D341Med (cell line): ENCODE measurements around the gene LIMS3.
"Not testable (repeated sequence)": the region's sequence is repeated elsewhere in the genome, so short reads cannot be mapped to it uniquely, and the experiment has no call there.

Experiments
- DNase-seq: peaks from one replicate; pipeline ENCODE4 v3.0.0; 2012; ENCODE audit warnings: low spot score

The LIMS3 gene

DNA sequence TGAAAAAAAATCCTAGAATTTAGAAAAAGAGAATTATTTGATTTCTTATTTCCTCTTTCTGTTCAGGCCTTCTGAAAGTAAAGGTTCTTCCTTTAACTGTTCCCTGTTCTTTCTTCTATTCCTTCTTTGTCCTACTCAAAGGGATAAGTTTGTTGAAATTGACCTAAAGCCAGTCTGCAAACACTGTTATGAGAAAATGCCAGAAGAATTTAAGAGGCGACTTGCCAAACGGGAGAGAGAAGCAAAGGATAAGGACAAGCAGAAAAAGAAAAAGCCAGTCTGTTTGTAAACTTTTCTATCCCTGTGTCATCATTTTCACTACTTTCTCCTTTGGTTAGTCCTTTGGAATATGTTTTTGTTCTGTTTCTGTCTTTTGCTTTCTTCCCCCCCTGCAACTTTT is 26.0 kb downstream of the LIMS3 start:
- DNase-seq: not testable (repeated sequence)

- DNase-seq: not testable (repeated sequence)
Observed at GRCh38 chr2:109927803-109928202, 29.3 kb downstream of the LIMS3 start.

DNA sequence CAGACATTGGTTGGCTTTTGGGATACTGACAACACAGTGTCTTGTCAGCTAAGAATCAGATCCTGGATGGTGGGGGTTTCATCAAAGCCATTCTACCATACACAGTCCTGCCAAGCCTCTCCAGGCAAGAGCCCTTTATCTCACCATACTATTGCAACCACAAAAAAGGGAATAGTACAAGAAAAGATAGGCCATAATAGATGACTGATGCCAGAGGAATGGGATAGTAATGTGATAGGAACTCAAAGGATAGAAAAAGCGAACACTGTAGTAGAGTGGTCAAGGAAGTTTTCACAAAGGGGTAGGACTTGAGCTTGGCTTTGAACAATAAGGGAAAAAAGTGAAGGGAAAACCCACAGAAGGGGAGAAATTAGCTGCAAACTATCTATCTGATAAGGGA is 30.7 kb downstream of the LIMS3 start:
- not testable (repeated sequence) for DNase-seq

DNA sequence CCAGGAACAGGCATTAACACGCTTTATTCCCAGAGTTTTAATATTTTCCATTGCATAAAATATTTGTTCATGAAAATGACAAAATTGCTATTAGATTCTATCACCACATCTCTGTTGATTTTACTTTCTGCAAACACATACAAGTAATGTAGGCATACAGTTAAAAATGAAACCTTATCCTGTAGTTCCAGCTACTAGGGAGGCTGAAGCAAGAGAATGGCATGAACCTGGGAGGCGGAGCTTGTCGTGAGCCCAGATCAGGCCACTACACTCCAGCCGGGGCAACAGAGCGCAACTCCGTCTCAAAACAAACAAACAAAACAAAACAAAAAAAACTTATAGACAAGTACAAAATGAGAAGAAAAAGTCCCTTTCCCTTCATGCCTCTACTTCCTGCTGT is 38.0 kb downstream of the LIMS3 start:
- not testable (repeated sequence) for DNase-seq

- not testable (repeated sequence) for DNase-seq
Observed at GRCh38 chr2:109945362-109945761, 46.9 kb downstream of the LIMS3 start.

DNA sequence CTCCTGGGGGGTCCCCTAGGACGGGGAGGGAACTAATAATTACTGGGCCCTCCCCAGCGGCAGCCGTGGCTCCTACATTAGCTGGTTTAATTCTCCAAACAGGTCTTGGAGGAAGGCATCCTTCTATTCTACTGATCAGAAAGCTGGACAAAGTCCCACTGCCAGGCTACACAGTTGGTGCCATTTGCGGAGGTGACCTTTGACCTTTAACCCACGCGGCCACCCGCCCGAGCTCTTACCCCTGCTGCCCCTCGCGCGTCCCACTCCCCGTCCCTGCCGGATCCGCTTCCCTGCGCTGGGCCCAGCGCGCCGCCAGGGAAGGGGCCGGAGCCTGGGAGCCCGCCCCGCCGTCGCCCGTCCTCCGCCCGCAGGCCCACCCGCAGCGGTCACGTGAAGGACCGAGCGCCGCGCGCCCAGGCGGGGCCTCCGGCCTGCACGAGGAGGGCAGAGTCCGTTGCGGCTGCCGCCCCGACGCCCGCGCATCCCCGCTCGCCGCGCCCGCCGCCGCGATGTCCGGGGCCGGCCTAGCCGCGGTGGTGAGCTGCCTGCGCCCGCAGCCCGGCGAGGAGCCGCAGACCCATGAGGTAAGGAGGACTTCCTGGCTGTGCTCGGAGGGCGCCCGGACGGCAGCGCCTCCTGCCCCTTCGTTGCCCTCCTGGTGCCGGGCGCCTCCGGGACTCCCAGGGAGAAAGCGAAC is 48.9 kb downstream of the LIMS3 start:
- not testable (repeated sequence) for DNase-seq

GRCh38 chr2:109947959-109948520 is 49.6 kb downstream of the LIMS3 start:
- not testable (repeated sequence) for DNase-seq

- not testable (repeated sequence) for DNase-seq
Observed at GRCh38 chr2:109950146-109950843, 51.8 kb downstream of the LIMS3 start.

- DNase-seq: not testable (repeated sequence)
Observed at GRCh38 chr2:109963942-109964341, 65.5 kb downstream of the LIMS3 start.

- DNase-seq: not testable (repeated sequence)
Observed at GRCh38 chr2:109965482-109965881, 67.0 kb downstream of the LIMS3 start.

GRCh38 chr2:109966107-109966736 is 67.7 kb downstream of the LIMS3 start:
- not testable (repeated sequence) for DNase-seq

DNA sequence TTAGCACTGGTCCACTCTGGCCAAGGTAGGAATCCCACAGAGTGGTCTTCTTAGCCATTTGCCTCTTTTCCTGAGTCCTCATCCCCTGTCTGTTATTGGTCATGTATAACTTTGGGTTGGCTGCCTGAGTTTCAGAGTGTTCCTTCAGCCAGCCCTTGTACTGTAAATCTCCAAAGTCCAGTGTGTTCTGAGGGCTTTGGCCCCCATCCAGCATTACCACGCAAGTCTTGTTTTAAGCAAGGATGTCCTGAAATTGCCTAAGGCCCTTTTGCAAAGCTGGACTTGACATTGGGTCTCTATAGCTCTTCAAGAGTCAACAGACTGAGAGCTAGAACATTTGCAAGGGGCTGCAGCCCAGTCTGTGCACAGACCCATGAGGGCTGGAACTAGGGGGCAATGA is 68.4 kb downstream of the LIMS3 start:
- DNase-seq: not testable (repeated sequence)

- not testable (repeated sequence) for DNase-seq
Observed at GRCh38 chr2:109969864-109970263, 71.4 kb downstream of the LIMS3 start.

DNA sequence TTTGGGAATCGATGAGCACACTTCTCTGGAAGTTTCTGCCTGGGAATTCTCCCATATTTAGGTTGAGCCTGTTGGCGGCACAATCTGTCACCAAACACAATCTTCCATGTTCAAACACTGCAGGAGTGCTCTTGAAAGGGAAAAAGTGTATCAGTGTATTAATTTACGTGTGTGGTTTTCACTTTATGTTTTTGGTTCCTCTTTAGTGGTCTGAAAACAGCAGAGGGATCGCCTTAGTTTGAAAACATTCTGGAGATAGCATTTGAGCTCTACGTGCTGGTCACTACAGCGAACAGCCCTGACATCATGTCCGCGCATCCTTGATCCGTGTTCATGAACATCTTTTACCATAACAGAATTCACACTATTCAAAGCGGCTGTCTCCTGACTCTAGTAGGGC is 73.2 kb downstream of the LIMS3 start:
- not testable (repeated sequence) for DNase-seq
